C4-2B (cell line): ENCODE results near the gene LRRC23.

ENCODE experiments used
- ZFX ChIP-seq: fragments of 450-650 bp; IDR thresholded peaks from 2 replicates; pipeline ENCODE4 v1.6.1; 2017
- TF ChIP-seq, protein P1 (sequence below): fragments of 450-650 bp; conservative IDR thresholded peaks from 2 replicates; pipeline ENCODE4 v1.5.1; 2017; ENCODE audit warnings: mild to moderate bottlenecking

DNA sequence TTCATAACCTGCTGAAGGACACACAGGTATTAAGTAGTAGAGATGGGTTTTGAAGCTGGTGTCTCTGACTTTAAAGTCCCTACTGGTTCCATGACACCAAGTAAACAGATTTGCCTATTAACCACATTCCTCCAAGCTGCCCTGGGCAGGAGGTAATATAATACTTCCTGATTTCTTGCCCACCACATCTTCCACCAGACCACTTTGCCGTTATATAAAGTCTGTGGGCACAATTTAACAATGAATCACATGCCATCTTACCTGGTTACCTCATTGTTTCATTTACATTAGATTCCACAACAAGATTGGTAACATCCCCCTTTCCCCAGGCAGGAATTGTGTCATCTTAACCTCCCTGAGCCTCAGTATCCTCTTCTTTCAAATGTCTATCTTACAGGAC, 900 bp upstream of the LRRC23 start:
- TF ChIP-seq, protein P1, sequence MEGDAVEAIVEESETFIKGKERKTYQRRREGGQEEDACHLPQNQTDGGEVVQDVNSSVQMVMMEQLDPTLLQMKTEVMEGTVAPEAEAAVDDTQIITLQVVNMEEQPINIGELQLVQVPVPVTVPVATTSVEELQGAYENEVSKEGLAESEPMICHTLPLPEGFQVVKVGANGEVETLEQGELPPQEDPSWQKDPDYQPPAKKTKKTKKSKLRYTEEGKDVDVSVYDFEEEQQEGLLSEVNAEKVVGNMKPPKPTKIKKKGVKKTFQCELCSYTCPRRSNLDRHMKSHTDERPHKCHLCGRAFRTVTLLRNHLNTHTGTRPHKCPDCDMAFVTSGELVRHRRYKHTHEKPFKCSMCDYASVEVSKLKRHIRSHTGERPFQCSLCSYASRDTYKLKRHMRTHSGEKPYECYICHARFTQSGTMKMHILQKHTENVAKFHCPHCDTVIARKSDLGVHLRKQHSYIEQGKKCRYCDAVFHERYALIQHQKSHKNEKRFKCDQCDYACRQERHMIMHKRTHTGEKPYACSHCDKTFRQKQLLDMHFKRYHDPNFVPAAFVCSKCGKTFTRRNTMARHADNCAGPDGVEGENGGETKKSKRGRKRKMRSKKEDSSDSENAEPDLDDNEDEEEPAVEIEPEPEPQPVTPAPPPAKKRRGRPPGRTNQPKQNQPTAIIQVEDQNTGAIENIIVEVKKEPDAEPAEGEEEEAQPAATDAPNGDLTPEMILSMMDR = no peak
- no peak for TF ChIP-seq ZFX
